Measurements from ENCODE around the gene SMIM5. TPM values are rescaled to one million over a fixed set of nuclear protein-coding genes. Genes with fewer than 3 reads are reported as not detected.

SMIM5 gene
- total RNA-seq, 1 donor from 2014 or later = 0.16 TPM

- intact Hi-C loops (cut with micrococcal nuclease) = no loop called here
- Mint-ChIP-seq H3K36me3 (ENCODE audit: low read depth) (no peaks in the 10 kb centered on the region), H3K27ac (no peak overlapping the region), H3K9me3 (no peaks in the 10 kb centered on the region), H3K27me3 (ENCODE audit: low read depth) (no peaks in the 10 kb centered on the region), H3K4me1 (ENCODE audit: low read depth) (no peaks in the 10 kb centered on the region), H3K4me3 (ENCODE audit: low read depth) (no peak overlapping the region)
- DNase-seq (ENCODE audit: low spot score) = no peak
Measured at GRCh38 chr17:75623386-75623785, 9.8 kb upstream of the SMIM5 start.

- Mint-ChIP-seq H3K9me3 (no peaks in the 10 kb centered on the region), H3K36me3 (ENCODE audit: low read depth) (no peaks in the 10 kb centered on the region)
- DNase-seq (ENCODE audit: low spot score) = no peak
Measured at GRCh38 chr17:75624021-75624420, 9.2 kb upstream of the SMIM5 start.

DNA sequence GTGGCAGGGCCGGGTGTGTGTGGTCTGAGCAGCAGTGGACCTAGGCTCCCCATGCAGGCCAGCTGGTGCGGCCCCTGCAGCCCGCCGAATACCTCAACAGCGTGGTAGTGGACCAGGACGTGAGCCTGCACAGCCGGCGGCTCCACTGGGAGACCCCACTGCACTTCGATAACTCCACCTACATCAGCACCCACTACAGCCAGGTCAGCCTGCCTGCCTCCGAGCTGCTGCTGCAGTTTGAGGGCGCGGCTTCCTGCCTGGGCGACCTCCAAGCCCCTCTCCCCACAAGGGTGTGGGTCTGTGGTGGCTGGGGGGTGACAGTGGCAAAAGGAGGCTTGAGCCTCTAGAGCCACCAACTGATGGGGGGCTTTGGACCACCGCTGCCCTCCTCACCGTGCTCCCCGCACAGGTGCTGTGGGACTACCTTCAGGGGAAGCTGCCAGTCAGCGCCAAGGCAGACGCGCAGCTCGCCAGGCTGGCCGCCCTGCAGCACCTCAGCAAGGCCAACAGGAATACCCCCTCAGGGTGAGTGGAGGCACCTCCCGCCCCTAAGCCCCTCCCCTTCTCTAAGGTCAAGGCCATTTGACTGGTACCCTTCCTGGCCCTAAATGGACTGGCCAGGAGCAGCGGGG, 8.4 kb upstream of the SMIM5 start:
- no peak for DNase-seq (ENCODE audit: low spot score)
- H3K27me3 Mint-ChIP-seq (ENCODE audit: low read depth) = no peaks in the 10 kb centered on the region
- no peak overlapping the region for H3K27ac Mint-ChIP-seq
- intact Hi-C loops (cut with micrococcal nuclease) = no loop called here
- no peaks in the 10 kb centered on the region for H3K36me3 Mint-ChIP-seq (ENCODE audit: low read depth)
- H3K4me3 Mint-ChIP-seq (ENCODE audit: low read depth) = no peak overlapping the region
- no peaks in the 10 kb centered on the region for H3K4me1 Mint-ChIP-seq (ENCODE audit: low read depth)
- H3K9me3 Mint-ChIP-seq = no peaks in the 10 kb centered on the region

More at GRCh38 chr17:75624021-75624420, 9.2 kb upstream of the SMIM5 start:
- Mint-ChIP-seq H3K4me1 (ENCODE audit: low read depth) (no peaks in the 10 kb centered on the region), H3K27me3 (ENCODE audit: low read depth) (no peaks in the 10 kb centered on the region), H3K27ac (no peak overlapping the region), H3K4me3 (ENCODE audit: low read depth) (no peak overlapping the region)
- intact Hi-C loops (cut with micrococcal nuclease) = no loop called here

DNA sequence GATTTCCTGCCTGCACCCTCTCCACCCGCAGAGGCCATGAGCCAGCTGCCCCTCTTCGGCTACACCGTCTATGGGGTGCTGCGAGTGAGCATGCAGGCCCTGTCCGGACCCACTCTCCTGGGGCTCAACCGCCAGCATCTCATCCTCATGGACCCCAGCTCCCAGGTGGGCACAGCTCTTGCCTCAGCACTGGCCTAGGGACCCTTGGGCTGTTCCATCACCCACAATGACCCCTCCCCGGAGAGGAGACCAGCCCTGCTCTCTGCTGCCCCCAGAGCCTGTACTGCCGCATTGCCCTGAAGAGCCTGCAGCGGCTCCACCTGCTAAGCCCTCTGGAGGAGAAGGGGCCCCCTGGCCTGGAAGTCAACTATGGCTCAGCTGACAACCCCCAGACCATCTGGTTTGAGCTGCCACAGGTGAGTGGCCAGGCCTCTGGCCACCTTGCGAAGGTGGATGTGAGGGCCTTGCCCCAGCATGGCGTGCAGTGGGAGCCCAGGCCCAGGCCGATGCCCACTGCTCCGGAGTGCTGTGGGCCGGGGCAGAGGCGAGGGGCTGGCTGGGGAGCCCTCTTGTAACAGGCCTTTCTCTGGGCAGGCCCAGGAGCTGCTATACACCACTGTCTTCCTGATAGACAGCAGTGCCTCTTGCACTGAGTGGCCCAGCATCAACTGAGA, 7.3 kb upstream of the SMIM5 start:
- intact Hi-C loops (cut with micrococcal nuclease) = no loop called here
- DNase-seq (ENCODE audit: low spot score) = no peak
- Mint-ChIP-seq H3K36me3 (ENCODE audit: low read depth) (no peaks in the 10 kb centered on the region), H3K9me3 (no peaks in the 10 kb centered on the region), H3K4me1 (ENCODE audit: low read depth) (no peaks in the 10 kb centered on the region), H3K4me3 (ENCODE audit: low read depth) (no peak overlapping the region), H3K27me3 (ENCODE audit: low read depth) (no peaks in the 10 kb centered on the region), H3K27ac (no peak overlapping the region)

DNA sequence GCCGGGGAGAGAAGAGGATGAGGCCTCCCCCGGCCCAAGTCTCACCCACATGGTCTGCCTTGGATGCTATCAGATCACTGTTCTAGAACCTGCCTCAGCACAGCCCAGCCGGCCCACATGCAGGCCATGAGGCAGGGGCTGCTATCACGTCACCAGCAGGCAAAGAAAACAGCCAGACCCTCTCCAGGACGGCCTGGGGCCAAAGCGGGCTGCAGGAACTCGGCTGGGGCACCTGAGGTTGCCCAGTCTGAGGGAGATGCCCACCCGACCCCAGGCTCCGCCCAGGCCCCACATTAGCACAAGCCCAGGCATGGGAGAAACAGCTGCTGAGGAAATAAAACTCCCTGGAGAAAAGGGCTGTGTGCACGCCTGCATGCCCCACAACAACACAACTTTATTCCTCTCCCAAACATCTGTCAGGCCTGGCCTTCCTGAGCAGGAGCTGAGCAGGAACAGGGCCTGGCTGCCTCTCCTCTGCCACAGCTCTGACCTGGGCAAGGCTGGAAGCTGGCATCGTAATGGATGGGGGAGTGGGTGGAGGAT, 6.7 kb upstream of the SMIM5 start:
- no peak overlapping the region for H3K27ac Mint-ChIP-seq
- no peak overlapping the region for H3K4me3 Mint-ChIP-seq (ENCODE audit: low read depth)
- no peaks in the 10 kb centered on the region for H3K27me3 Mint-ChIP-seq (ENCODE audit: low read depth)
- no peak for DNase-seq (ENCODE audit: low spot score)
- intact Hi-C loops (cut with micrococcal nuclease) = no loop called here
- no peaks in the 10 kb centered on the region for H3K36me3 Mint-ChIP-seq (ENCODE audit: low read depth)
- no peaks in the 10 kb centered on the region for H3K9me3 Mint-ChIP-seq
- no peaks in the 10 kb centered on the region for H3K4me1 Mint-ChIP-seq (ENCODE audit: low read depth)

GRCh38 chr17:75627094-75627493, 6.1 kb upstream of the SMIM5 start:
- intact Hi-C loops (cut with micrococcal nuclease) = no loop called here
- H3K4me3 Mint-ChIP-seq (ENCODE audit: low read depth) = no peak overlapping the region

DNA sequence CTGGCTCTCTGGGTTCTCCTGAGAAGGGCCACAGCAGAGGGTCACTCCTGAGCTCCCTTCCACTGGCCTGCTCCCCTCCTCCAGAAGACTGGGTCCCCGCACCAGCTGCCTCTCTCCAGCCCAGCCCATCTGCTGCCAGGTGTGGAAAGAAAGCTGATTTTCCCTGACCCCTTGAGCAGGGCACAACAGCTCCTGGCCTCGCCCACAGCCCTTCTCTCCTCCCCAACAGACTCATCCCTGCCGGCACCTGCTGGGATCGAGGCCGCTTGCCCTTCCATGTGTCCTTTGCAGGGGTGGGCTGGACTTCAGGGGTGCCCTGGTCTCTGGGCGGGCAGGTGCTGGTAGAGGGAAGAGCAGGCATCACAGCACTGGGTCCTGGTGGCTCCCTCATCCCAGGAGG, 4.8 kb upstream of the SMIM5 start:
- no peaks in the 10 kb centered on the region for H3K36me3 Mint-ChIP-seq (ENCODE audit: low read depth)
- no peaks in the 10 kb centered on the region for H3K27me3 Mint-ChIP-seq (ENCODE audit: low read depth)
- H3K27ac Mint-ChIP-seq = no peak overlapping the region
- H3K4me3 Mint-ChIP-seq (ENCODE audit: low read depth) = no peak overlapping the region
- H3K4me1 Mint-ChIP-seq (ENCODE audit: low read depth) = no peaks in the 10 kb centered on the region
- no peak for DNase-seq (ENCODE audit: low spot score)
- intact Hi-C loops (cut with micrococcal nuclease) = no loop called here
- no peaks in the 10 kb centered on the region for H3K9me3 Mint-ChIP-seq

More at GRCh38 chr17:75627094-75627493, 6.1 kb upstream of the SMIM5 start:
- Mint-ChIP-seq H3K27me3 (ENCODE audit: low read depth) (no peaks in the 10 kb centered on the region), H3K4me1 (ENCODE audit: low read depth) (no peaks in the 10 kb centered on the region), H3K27ac (no peak overlapping the region), H3K36me3 (ENCODE audit: low read depth) (no peaks in the 10 kb centered on the region), H3K9me3 (no peaks in the 10 kb centered on the region)
- DNase-seq (ENCODE audit: low spot score) = no peak

DNA sequence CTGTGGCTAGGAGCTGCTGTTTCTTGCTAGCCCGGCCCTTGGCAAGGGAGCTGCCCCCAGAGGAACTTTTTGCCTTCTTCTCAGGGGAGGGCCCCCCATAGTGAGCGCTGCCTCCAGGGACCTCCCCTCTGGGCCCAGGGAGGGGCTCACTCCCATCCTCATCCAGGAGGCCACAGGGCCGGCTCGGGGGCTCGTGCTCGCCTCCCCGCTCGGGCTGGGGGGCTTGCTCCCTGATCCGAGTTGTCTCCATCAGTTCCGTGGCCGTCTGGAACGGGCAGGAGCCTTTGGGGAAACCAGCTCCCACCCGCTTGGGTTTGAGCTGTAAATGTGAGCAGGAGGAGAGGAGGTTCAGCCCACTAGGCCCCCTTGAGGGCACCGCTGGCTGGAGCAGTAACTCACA, 4.1 kb upstream of the SMIM5 start:
- no peaks in the 10 kb centered on the region for H3K27me3 Mint-ChIP-seq (ENCODE audit: low read depth)
- no peaks in the 10 kb centered on the region for H3K36me3 Mint-ChIP-seq (ENCODE audit: low read depth)
- H3K4me3 Mint-ChIP-seq (ENCODE audit: low read depth) = no peak overlapping the region
- intact Hi-C loops (cut with micrococcal nuclease) = no loop called here
- peaks cover 2% of the 10 kb centered on the region for H3K4me1 Mint-ChIP-seq (ENCODE audit: low read depth)
- no peaks in the 10 kb centered on the region for H3K9me3 Mint-ChIP-seq
- DNase-seq (ENCODE audit: low spot score) = no peak
- H3K27ac Mint-ChIP-seq = no peak overlapping the region

- DNase-seq (ENCODE audit: low spot score) = no peak
- intact Hi-C loops (cut with micrococcal nuclease) = no loop called here
- Mint-ChIP-seq H3K4me1 (ENCODE audit: low read depth) (peaks cover 2% of the 10 kb centered on the region), H3K4me3 (ENCODE audit: low read depth) (no peak overlapping the region), H3K9me3 (no peaks in the 10 kb centered on the region), H3K36me3 (ENCODE audit: low read depth) (no peaks in the 10 kb centered on the region), H3K27me3 (ENCODE audit: low read depth) (no peaks in the 10 kb centered on the region), H3K27ac (no peak overlapping the region)
Measured at GRCh38 chr17:75630071-75630917, 2.9 kb upstream of the SMIM5 start.

DNA sequence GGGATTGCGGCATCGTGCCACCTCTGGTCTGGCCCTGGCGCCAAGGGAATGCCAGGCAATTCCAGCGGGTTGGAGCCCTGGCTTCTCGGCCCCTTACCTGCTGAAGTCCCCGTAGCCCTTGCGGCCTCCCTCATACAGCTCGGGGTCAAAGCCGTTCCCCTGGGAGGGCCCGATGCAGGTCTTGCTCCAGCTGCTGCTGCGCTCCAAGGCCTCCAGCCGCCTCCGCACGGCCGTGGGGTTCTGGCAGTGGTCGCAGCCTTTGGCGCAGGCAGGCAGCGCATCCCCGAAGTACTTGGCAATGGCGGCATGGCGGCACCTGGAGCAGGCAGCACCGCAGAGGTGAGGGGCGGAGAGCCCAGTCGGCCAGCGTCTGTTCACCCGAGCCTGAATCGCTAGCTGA, 1.9 kb upstream of the SMIM5 start:
- Mint-ChIP-seq H3K4me3 (ENCODE audit: low read depth) (no peak overlapping the region), H3K27ac (no peak overlapping the region), H3K4me1 (ENCODE audit: low read depth) (peaks cover 2% of the 10 kb centered on the region), H3K27me3 (ENCODE audit: low read depth) (no peaks in the 10 kb centered on the region), H3K36me3 (ENCODE audit: low read depth) (no peaks in the 10 kb centered on the region), H3K9me3 (no peaks in the 10 kb centered on the region)
- intact Hi-C loops (cut with micrococcal nuclease) = no loop called here
- no peak for DNase-seq (ENCODE audit: low spot score)

DNA sequence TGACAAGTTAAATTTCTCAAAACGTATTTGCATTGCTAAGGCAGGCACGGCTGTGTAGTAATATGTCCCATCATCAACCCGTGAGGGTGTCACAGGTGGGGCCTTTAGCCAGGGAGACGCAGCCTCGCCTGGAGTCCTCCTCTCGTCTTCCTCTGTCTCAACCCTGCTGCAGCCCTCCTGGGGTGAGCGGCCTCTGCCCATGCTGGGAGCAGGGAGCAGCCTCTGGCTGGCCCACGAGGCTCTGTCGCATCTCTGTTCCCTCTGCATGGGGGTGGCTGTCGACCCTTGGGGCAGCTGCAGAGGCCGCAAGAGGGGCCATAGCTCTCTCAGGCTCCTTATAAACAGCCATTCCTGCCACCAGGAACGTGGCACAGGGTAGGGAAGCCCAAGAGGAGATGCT, 806 bp upstream of the SMIM5 start:
- H3K27ac Mint-ChIP-seq = no peak overlapping the region
- H3K27me3 Mint-ChIP-seq (ENCODE audit: low read depth) = no peaks in the 10 kb centered on the region
- no peaks in the 10 kb centered on the region for H3K36me3 Mint-ChIP-seq (ENCODE audit: low read depth)
- intact Hi-C loops (cut with micrococcal nuclease) = no loop called here
- H3K9me3 Mint-ChIP-seq = no peaks in the 10 kb centered on the region
- DNase-seq (ENCODE audit: low spot score) = no peak
- no peak overlapping the region for H3K4me3 Mint-ChIP-seq (ENCODE audit: low read depth)
- H3K4me1 Mint-ChIP-seq (ENCODE audit: low read depth) = peaks cover 2% of the 10 kb centered on the region

GRCh38 chr17:75633486-75634375, 497 bp downstream of the SMIM5 start:
- H3K9me3 Mint-ChIP-seq = no peaks in the 10 kb centered on the region
- DNase-seq (ENCODE audit: low spot score) = peak; percentile 46
- H3K4me1 Mint-ChIP-seq (ENCODE audit: low read depth) = peaks cover 2% of the 10 kb centered on the region
- intact Hi-C loops (cut with micrococcal nuclease) = loop anchor here (1.0 kb wide), 1 partner anchor 117 kb away; no protein-coding TSS in a partner anchor
- H3K36me3 Mint-ChIP-seq (ENCODE audit: low read depth) = no peaks in the 10 kb centered on the region
- no peak overlapping the region for H3K27ac Mint-ChIP-seq
- no peaks in the 10 kb centered on the region for H3K27me3 Mint-ChIP-seq (ENCODE audit: low read depth)
- H3K4me3 Mint-ChIP-seq (ENCODE audit: low read depth) = no peak overlapping the region

Measured in activated T-helper 2 cell treated with anti-CD3 and anti-CD28 coated beads, Interferon-gamma antibody, Interleukin-2, Interleukin-4, amounts not matched to agents 10 μg/mL and 5 μg/mL and 100 μg/mL, durations not matched to agents 14 hours and 24 hours and 36 hours (primary cell).